SK-N-SH (cell line): Measurements from ENCODE around the gene RHOBTB3. TPM values are rescaled to one million over a fixed set of nuclear protein-coding genes. Genes with fewer than 3 reads are reported as not detected.

Experiments
- CTCF ChIA-PET: fragments of 300-600, 350-600 bp; formaldehyde crosslinking; extraction: SDS; loops from one replicate; lab custom pipeline; 2021; lab: Yijun Ruan, JAX
- POLR2A ChIA-PET: fragments of 350-600 bp; sonication (Branson Sonifier 250); formaldehyde crosslinking; extraction: SDS; loops from one replicate; lab custom pipeline; 2020; ENCODE audit warnings: antibody characterized with exemption, inconsistent platforms; lab: Yijun Ruan, JAX
- DNase-seq: peaks from one replicate; pipeline ENCODE4 v3.0.0; 2012
- H2AFZ ChIP-seq: fragments of 200-600 bp; sonication (generic); 2 replicates; pipeline ENCODE4 v1.8.1; 2016; ENCODE audit warnings: antibody characterized with exemption, mild to moderate bottlenecking, low read depth
- H3F3A ChIP-seq: fragments of 200-600 bp; sonication (generic); replicated peaks from 2 replicates; pipeline ENCODE3; 2016; ENCODE audit warnings: antibody characterized with exemption, mild to moderate bottlenecking; ENCODE audit not compliant: insufficient read depth
- H3K27ac ChIP-seq, 2 experiments: fragments of 200-500 bp in 1 of 2; fragments of 200-600 bp in 1 of 2; sonication (Bioruptor generic) in 1 of 2; sonication (generic), shearing (Covaris generic) in 1 of 2; 2 replicates each; pipeline versions ENCODE4 v1.5.1 to v1.6.1; 2014 to 2016; ENCODE audit warnings: low read depth in 2 of 2, inconsistent platforms in 1 of 2, low read length in 1 of 2, mild to moderate bottlenecking in 1 of 2, mixed read lengths in 1 of 2
- H3K27me3 ChIP-seq: fragments of 200-600 bp; sonication (generic), shearing (Covaris generic); 2 replicates; pipeline ENCODE4 v1.6.1; 2016; ENCODE audit warnings: mixed run types; ENCODE audit not compliant: insufficient read depth
- H3K36me3 ChIP-seq, 2 experiments: fragments of 200-500 bp in 1 of 2; fragments of 200-600 bp in 1 of 2; sonication (Bioruptor generic) in 1 of 2; sonication (generic) in 1 of 2; replicated peaks in 1 of 2; 2 replicates each; pipeline versions ENCODE3 to v1.5.1; 2014 to 2016; ENCODE audit warnings: low read length in 1 of 2, mild to moderate bottlenecking in 1 of 2; ENCODE audit not compliant: insufficient read depth in 2 of 2, control insufficient read depth in 1 of 2
- H3K4me1 ChIP-seq, 2 experiments: fragments of 200-500 bp in 1 of 2; fragments of 200-600 bp in 1 of 2; sonication (Bioruptor generic) in 1 of 2; sonication (generic), shearing (Covaris generic) in 1 of 2; 2 replicates each; pipeline versions ENCODE4 v1.5.1 to v1.6.1; 2014 to 2016; ENCODE audit warnings: low read depth in 1 of 2, low read length in 1 of 2, mixed run types in 1 of 2; ENCODE audit not compliant: insufficient read depth in 2 of 2, control insufficient read depth in 1 of 2
- H3K4me2 ChIP-seq: fragments of 200-600 bp; sonication (generic), shearing (Covaris generic); 2 replicates; pipeline ENCODE4 v1.6.1; 2017; ENCODE audit warnings: mixed run types
- H3K4me3 ChIP-seq, 2 experiments: fragments of 200-500 bp in 1 of 2; fragments of 200-600 bp in 1 of 2; sonication (Bioruptor generic) in 1 of 2; sonication (generic), shearing (Covaris generic) in 1 of 2; 2 replicates each; pipeline versions ENCODE4 v1.5.1 to v1.8.1; 2014 to 2016; ENCODE audit warnings: low read depth in 2 of 2, inconsistent platforms in 1 of 2, low read length in 1 of 2, mild to moderate bottlenecking in 1 of 2, mixed read lengths in 1 of 2, moderate library complexity in 1 of 2
- H3K79me2 ChIP-seq: fragments of 200-600 bp; sonication (generic); 2 replicates; pipeline ENCODE4 v1.8.1; 2017; ENCODE audit warnings: mild to moderate bottlenecking; ENCODE audit not compliant: insufficient read depth
- H3K9ac ChIP-seq: fragments of 200-600 bp; sonication (generic); 2 replicates; pipeline ENCODE4 v1.6.1; 2017; ENCODE audit warnings: mixed run types
- H3K9me2 ChIP-seq: fragments of 200-600 bp; sonication (generic); 2 replicates; pipeline ENCODE4 v1.6.1; 2017; ENCODE audit warnings: mixed run types
- H3K9me3 ChIP-seq: fragments of 200-600 bp; sonication (generic); 2 replicates; pipeline ENCODE4 v1.6.1; 2017; ENCODE audit warnings: mixed run types, mild to moderate bottlenecking, moderate library complexity
- H4K20me1 ChIP-seq: fragments of 200-600 bp; sonication (generic); 2 replicates; pipeline ENCODE4 v1.6.1; 2017; ENCODE audit warnings: mild to moderate bottlenecking, mixed run types; ENCODE audit not compliant: insufficient read depth
- CHD2 ChIP-seq: fragments of 150-350 bp; IDR thresholded peaks from 2 replicates; pipeline ENCODE4 v1.6.1; 2018; ENCODE audit warnings: low read length; ENCODE audit not compliant: partially characterized antibody
- ELF1 ChIP-seq: IDR thresholded peaks from 2 replicates; pipeline ENCODE4 v1.4.0; 2012
- EP300 ChIP-seq, 2 experiments: IDR thresholded peaks; 2 replicates each; pipeline versions ENCODE4 v1.4.0 to v1.6.1; 2012; ENCODE audit warnings: borderline replicate concordance in 1 of 2, low read depth in 1 of 2, low read length in 1 of 2
- EZH2phosphoT487 ChIP-seq: fragments of 200-600 bp; sonication (generic); IDR thresholded peaks from 2 replicates; pipeline ENCODE4 v1.6.1; 2017; ENCODE audit warnings: low read depth, mixed run types, mild to moderate bottlenecking, antibody characterized with exemption, moderate library complexity, borderline replicate concordance
- FOSL2 ChIP-seq: IDR thresholded peaks from 2 replicates; pipeline ENCODE4 v1.4.0; 2012; ENCODE audit warnings: low read depth, mild to moderate bottlenecking, moderate library complexity, borderline replicate concordance
- FOXJ3 ChIP-seq: sonication (generic); formaldehyde crosslinking; IDR thresholded peaks from 2 replicates; pipeline ENCODE4 v1.5.1; 2020; ENCODE audit warnings: mild to moderate bottlenecking, missing genetic modification reagents
- FOXM1 ChIP-seq: IDR thresholded peaks from 2 replicates; pipeline ENCODE4 v1.4.0; 2012; ENCODE audit warnings: low read depth, mild to moderate bottlenecking
- GATA2 ChIP-seq: sonication (generic); formaldehyde crosslinking; IDR thresholded peaks from 2 replicates; pipeline ENCODE4 v1.5.0; 2020; ENCODE audit warnings: mild to moderate bottlenecking, missing genetic modification reagents
- JUND ChIP-seq: IDR thresholded peaks from 2 replicates; pipeline ENCODE4 v1.4.0; 2012
- MEF2A ChIP-seq: IDR thresholded peaks from 2 replicates; pipeline ENCODE4 v1.4.0; 2012; ENCODE audit warnings: low read depth, borderline replicate concordance
- MXI1 ChIP-seq: IDR thresholded peaks from 2 replicates; pipeline ENCODE4 v1.6.1; 2012; ENCODE audit warnings: mild to moderate bottlenecking, low read depth, low read length, improper control_type of control experiment
- NFIC ChIP-seq: IDR thresholded peaks from 2 replicates; pipeline ENCODE4 v1.4.0; 2012; ENCODE audit warnings: borderline replicate concordance
- NRF1 ChIP-seq: IDR thresholded peaks from 2 replicates; pipeline ENCODE4 v1.6.1; 2012; ENCODE audit warnings: low read depth, mild to moderate bottlenecking, low read length
- POLR2AphosphoS5 ChIP-seq: IDR thresholded peaks from 2 replicates; pipeline ENCODE4 v1.6.1; 2012; ENCODE audit warnings: low read depth, low read length
- RAD21 ChIP-seq: IDR thresholded peaks from 2 replicates; pipeline ENCODE4 v1.6.1; 2012; ENCODE audit warnings: mild to moderate bottlenecking, low read length
- SMC3 ChIP-seq: IDR thresholded peaks from 2 replicates; pipeline ENCODE4 v1.6.1; 2012; ENCODE audit warnings: low read depth, low read length, improper control_type of control experiment
- TCF12 ChIP-seq: IDR thresholded peaks from 2 replicates; pipeline ENCODE4 v1.4.0; 2012
- TEAD4 ChIP-seq: IDR thresholded peaks from 2 replicates; pipeline ENCODE4 v1.4.0; 2012; ENCODE audit warnings: mild to moderate bottlenecking, borderline replicate concordance; ENCODE audit not compliant: insufficient read depth
- YY1 ChIP-seq: IDR thresholded peaks from 2 replicates; pipeline ENCODE4 v1.4.0; 2012; ENCODE audit warnings: low read depth, mild to moderate bottlenecking
- WGBS: methylation state at CpG from one replicate; pipeline ENCODE4 v1.1.6; 2017; ENCODE audit warnings: low lambda C conversion rate; 5-methylcytosine and 5-hydroxymethylcytosine counted together
- polyA plus RNA-seq, 3 experiments: library from polyadenylated mRNA; depleted of rRNA; stranded (reverse); fragments of >200 nt; gene quantifications; 2 replicates each; pipeline ENCODE4 v1.2.3, GENCODE V29; 2012
- TF ChIP-seq, protein P1 (sequence below): fragments of 200-600 bp; sonication (generic); IDR thresholded peaks from 2 replicates; pipeline ENCODE4 v1.6.1; 2017; ENCODE audit warnings: antibody characterized with exemption, mild to moderate bottlenecking, moderate library complexity
- TF ChIP-seq, protein P2 (sequence below): IDR thresholded peaks from 2 replicates; pipeline ENCODE4 v1.4.0; 2012; ENCODE audit warnings: low read depth, borderline replicate concordance
- TF ChIP-seq, protein P3 (sequence below): fragments of 150-350 bp; IDR thresholded peaks from 2 replicates; pipeline ENCODE4 v1.6.1; 2016; ENCODE audit warnings: mild to moderate bottlenecking, low read depth, low read length
- TF ChIP-seq, protein P4 (sequence below): IDR thresholded peaks from 2 replicates; pipeline ENCODE4 v1.6.1; 2012; ENCODE audit warnings: mild to moderate bottlenecking, low read depth, low read length, moderate library complexity
- TF ChIP-seq, protein P5 (sequence below): IDR thresholded peaks from 2 replicates; pipeline ENCODE4 v1.4.0; 2012; ENCODE audit warnings: low read depth

The RHOBTB3 gene
- polyA plus RNA-seq, 1 of the 3 experiments (the other 2 are of a cell fraction): 59.3 TPM

DNA sequence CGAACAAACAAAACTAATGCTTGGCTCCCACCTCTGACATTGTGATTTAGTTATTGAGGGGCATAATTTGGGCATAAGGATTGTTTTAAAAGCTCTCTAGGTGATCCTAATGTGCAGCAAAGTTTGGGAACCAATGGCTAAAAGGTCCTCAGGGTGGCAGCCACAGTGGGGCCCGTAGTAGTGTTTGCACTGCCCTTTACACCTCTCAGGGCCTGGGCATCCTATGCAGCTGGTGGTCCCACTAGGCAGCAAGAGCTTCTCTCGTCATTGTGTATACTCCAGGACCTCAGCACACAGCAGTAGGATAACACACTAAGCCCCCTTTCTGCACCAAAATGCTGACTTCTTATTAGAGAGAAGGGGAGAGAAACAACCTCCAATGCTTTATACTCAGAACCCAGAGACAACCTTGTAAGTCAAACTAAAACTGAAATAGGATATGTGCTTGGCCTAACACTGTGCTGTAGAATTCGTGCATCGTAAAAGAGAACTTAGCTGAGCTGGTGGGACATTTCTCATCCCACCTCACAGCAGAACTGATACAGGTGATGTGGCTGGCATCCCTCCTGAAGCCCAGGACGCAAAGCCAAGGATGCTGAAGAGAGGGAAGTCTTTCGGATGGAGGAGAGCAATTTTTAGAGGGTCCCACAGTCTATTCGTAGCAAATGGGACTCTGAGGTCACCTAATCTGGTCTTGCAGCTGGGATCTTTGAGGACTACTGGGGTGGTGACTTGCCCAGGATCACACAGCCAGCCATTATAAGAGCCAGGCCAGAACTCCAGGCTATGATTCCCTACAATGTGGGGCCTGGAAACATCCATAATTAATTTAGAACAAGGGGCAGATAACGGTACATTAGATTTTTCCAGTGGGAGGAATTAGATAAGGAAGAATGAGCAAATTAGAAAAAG lies 90.2 kb downstream of the RHOBTB3 start:
- peaks cover 18% of the 10 kb centered on the region for H3F3A ChIP-seq
- 71% methylated on average over 9 of the region's 9 CpGs for WGBS
- DNase-seq: peak; percentile 68
- H3K79me2 ChIP-seq: peaks cover 14% of the 10 kb centered on the region; the same call in 1 of the 2 replicates
- H3K27me3 ChIP-seq: no peaks in the 10 kb centered on the region
- H3K9me3 ChIP-seq: no peaks in the 10 kb centered on the region
- ChIA-PET CTCF (interaction anchor here (0.6 to 4.5 kb wide), 6 partner anchors 26 to 352 kb away, joined by 3 to 28 read pairs (median 8); partner anchors contain the start of gene RHOBTB3), POLR2A (interaction anchor here (2.0 kb wide), 1 partner anchor 90 kb away, joined by 4 read pairs; the partner anchor contains the start of gene RHOBTB3)
- H3K36me3 ChIP-seq: peaks cover 0 to 2% of the 10 kb centered on the region in 2 experiments
- H3K4me2 ChIP-seq: peak overlapping the region; percentile 87
- H4K20me1 ChIP-seq: no peaks in the 10 kb centered on the region
- peaks cover 9 to 22% of the 10 kb centered on the region in 2 experiments for H3K4me1 ChIP-seq
- peak overlapping the region; percentile 74 to 85 for H3K27ac ChIP-seq
- peak overlapping the region; percentile 100 for H2AFZ ChIP-seq
- H3K9ac ChIP-seq: peak overlapping the region; percentile 71
- peak overlapping the region; percentile 72 to 90 for H3K4me3 ChIP-seq
- H3K9me2 ChIP-seq: no peaks in the 10 kb centered on the region
- TF ChIP-seq FOXM1: no peak
- TF ChIP-seq JUND: no peak
- TF ChIP-seq TEAD4: no peak
- peak in 1 of 2 experiments; percentile 76; a peak in 1 of 4 replicates for TF ChIP-seq EP300 (IDR thresholded peaks at IDR 0.05; ENCODE audit: borderline replicate concordance in 1 of 2, low read depth in 1 of 2, low read length in 1 of 2)
- TF ChIP-seq YY1: no peak
- TF ChIP-seq MEF2A: no peak
- TF ChIP-seq NFIC: no peak
- peak; percentile 35 for TF ChIP-seq CHD2
- TF ChIP-seq MXI1: 0 out of 2 replicates have a peak, but pooled peaks have one; percentile 16
- TF ChIP-seq, protein P1, sequence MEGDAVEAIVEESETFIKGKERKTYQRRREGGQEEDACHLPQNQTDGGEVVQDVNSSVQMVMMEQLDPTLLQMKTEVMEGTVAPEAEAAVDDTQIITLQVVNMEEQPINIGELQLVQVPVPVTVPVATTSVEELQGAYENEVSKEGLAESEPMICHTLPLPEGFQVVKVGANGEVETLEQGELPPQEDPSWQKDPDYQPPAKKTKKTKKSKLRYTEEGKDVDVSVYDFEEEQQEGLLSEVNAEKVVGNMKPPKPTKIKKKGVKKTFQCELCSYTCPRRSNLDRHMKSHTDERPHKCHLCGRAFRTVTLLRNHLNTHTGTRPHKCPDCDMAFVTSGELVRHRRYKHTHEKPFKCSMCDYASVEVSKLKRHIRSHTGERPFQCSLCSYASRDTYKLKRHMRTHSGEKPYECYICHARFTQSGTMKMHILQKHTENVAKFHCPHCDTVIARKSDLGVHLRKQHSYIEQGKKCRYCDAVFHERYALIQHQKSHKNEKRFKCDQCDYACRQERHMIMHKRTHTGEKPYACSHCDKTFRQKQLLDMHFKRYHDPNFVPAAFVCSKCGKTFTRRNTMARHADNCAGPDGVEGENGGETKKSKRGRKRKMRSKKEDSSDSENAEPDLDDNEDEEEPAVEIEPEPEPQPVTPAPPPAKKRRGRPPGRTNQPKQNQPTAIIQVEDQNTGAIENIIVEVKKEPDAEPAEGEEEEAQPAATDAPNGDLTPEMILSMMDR: no peak
- TF ChIP-seq, protein P2, sequence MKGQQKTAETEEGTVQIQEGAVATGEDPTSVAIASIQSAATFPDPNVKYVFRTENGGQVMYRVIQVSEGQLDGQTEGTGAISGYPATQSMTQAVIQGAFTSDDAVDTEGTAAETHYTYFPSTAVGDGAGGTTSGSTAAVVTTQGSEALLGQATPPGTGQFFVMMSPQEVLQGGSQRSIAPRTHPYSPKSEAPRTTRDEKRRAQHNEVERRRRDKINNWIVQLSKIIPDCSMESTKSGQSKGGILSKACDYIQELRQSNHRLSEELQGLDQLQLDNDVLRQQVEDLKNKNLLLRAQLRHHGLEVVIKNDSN: no peak
- TF ChIP-seq ELF1: no peak
- TF ChIP-seq, protein P3, sequence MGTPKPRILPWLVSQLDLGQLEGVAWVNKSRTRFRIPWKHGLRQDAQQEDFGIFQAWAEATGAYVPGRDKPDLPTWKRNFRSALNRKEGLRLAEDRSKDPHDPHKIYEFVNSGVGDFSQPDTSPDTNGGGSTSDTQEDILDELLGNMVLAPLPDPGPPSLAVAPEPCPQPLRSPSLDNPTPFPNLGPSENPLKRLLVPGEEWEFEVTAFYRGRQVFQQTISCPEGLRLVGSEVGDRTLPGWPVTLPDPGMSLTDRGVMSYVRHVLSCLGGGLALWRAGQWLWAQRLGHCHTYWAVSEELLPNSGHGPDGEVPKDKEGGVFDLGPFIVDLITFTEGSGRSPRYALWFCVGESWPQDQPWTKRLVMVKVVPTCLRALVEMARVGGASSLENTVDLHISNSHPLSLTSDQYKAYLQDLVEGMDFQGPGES: no peak
- TF ChIP-seq FOSL2: no peak
- peak; percentile 85 for TF ChIP-seq GATA2 (CRISPR knock-in tag)
- no peak for TF ChIP-seq NRF1
- TF ChIP-seq, protein P4, sequence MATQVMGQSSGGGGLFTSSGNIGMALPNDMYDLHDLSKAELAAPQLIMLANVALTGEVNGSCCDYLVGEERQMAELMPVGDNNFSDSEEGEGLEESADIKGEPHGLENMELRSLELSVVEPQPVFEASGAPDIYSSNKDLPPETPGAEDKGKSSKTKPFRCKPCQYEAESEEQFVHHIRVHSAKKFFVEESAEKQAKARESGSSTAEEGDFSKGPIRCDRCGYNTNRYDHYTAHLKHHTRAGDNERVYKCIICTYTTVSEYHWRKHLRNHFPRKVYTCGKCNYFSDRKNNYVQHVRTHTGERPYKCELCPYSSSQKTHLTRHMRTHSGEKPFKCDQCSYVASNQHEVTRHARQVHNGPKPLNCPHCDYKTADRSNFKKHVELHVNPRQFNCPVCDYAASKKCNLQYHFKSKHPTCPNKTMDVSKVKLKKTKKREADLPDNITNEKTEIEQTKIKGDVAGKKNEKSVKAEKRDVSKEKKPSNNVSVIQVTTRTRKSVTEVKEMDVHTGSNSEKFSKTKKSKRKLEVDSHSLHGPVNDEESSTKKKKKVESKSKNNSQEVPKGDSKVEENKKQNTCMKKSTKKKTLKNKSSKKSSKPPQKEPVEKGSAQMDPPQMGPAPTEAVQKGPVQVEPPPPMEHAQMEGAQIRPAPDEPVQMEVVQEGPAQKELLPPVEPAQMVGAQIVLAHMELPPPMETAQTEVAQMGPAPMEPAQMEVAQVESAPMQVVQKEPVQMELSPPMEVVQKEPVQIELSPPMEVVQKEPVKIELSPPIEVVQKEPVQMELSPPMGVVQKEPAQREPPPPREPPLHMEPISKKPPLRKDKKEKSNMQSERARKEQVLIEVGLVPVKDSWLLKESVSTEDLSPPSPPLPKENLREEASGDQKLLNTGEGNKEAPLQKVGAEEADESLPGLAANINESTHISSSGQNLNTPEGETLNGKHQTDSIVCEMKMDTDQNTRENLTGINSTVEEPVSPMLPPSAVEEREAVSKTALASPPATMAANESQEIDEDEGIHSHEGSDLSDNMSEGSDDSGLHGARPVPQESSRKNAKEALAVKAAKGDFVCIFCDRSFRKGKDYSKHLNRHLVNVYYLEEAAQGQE: no peak
- TF ChIP-seq, protein P5, sequence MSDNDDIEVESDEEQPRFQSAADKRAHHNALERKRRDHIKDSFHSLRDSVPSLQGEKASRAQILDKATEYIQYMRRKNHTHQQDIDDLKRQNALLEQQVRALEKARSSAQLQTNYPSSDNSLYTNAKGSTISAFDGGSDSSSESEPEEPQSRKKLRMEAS: no peak
- TF ChIP-seq TCF12: no peak
- TF ChIP-seq FOXJ3: no peak
- TF ChIP-seq SMC3: no peak
- TF ChIP-seq EZH2phosphoT487: no peak
- no peak for TF ChIP-seq POLR2AphosphoS5
- no peak for TF ChIP-seq RAD21
